Measurements from ENCODE around the gene ANKS6.

DNA sequence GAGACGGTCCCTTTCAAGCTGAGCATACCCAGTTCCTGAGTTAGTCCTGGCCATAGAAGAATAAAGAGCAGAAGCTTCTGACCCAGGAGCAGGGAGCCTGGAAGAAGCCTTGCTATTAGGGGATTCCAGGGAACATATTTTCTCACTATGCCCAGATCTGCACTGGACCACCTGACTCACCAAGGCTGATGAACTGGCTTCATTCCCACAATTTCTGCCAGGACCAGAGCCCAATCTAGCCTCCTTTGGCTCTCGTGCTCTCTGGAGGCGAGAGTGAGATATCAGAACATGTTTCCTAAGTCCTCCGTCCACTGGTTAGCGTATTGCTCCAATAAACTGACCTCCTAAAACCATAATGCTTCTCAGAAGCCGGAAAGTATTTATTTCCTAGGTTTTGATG lies 97.5 kb downstream of the ANKS6 start:
- TF ChIP-seq, protein P1, sequence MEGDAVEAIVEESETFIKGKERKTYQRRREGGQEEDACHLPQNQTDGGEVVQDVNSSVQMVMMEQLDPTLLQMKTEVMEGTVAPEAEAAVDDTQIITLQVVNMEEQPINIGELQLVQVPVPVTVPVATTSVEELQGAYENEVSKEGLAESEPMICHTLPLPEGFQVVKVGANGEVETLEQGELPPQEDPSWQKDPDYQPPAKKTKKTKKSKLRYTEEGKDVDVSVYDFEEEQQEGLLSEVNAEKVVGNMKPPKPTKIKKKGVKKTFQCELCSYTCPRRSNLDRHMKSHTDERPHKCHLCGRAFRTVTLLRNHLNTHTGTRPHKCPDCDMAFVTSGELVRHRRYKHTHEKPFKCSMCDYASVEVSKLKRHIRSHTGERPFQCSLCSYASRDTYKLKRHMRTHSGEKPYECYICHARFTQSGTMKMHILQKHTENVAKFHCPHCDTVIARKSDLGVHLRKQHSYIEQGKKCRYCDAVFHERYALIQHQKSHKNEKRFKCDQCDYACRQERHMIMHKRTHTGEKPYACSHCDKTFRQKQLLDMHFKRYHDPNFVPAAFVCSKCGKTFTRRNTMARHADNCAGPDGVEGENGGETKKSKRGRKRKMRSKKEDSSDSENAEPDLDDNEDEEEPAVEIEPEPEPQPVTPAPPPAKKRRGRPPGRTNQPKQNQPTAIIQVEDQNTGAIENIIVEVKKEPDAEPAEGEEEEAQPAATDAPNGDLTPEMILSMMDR (IDR thresholded peaks at IDR 0.05) = no peak
- no peak for TF ChIP-seq POLR2A (IDR thresholded peaks at IDR 0.05)

Data from esophagus squamous epithelium (tissue), 4 donors.